DOHH2 (cell line): ENCODE results near the gene PGP.

Experiments
- H3F3A ChIP-seq: fragments of 200-600 bp; sonication (generic), shearing (Covaris generic); 2 replicates; pipeline ENCODE4 v1.6.0; 2016; ENCODE audit warnings: antibody characterized with exemption, mild to moderate bottlenecking; ENCODE audit not compliant: control insufficient read depth, insufficient read depth
- H3K27ac ChIP-seq: fragments of 200-600 bp; sonication (generic); 2 replicates; pipeline ENCODE4 v1.5.1; 2014; ENCODE audit warnings: low read depth, mild to moderate bottlenecking, low read length, moderate library complexity
- H3K27me3 ChIP-seq: fragments of 200-600 bp; sonication (generic); 2 replicates; pipeline ENCODE4 v1.6.1; 2014; ENCODE audit warnings: mild to moderate bottlenecking, low read length, mixed read lengths; ENCODE audit not compliant: control insufficient read depth
- H3K36me3 ChIP-seq: fragments of 200-600 bp; sonication (generic); 2 replicates; pipeline ENCODE4 v1.6.1; 2014; ENCODE audit warnings: mild to moderate bottlenecking, low read length, moderate library complexity, mixed read lengths; ENCODE audit not compliant: control insufficient read depth
- H3K4me1 ChIP-seq: fragments of 200-600 bp; sonication (generic); 2 replicates; pipeline ENCODE4 v1.6.1; 2014; ENCODE audit warnings: mild to moderate bottlenecking, low read length, mixed read lengths; ENCODE audit not compliant: control insufficient read depth
- H3K4me2 ChIP-seq: fragments of 200-600 bp; sonication (generic); 2 replicates; pipeline ENCODE4 v1.6.0; 2014; ENCODE audit warnings: mild to moderate bottlenecking, low read length, moderate library complexity
- H3K4me3 ChIP-seq: fragments of 200-600 bp; sonication (generic); 2 replicates; pipeline ENCODE4 v1.5.1; 2014; ENCODE audit warnings: mild to moderate bottlenecking, low read length, mixed read lengths
- H3K79me2 ChIP-seq: fragments of 200-600 bp; sonication (generic); 2 replicates; pipeline ENCODE4 v1.6.1; 2014; ENCODE audit warnings: mild to moderate bottlenecking, low read length, mixed read lengths; ENCODE audit not compliant: control insufficient read depth
- H3K9me2 ChIP-seq: fragments of 200-600 bp; sonication (generic); replicated peaks from 2 replicates; pipeline ENCODE4 v1.6.1; 2014; ENCODE audit warnings: mild to moderate bottlenecking, low read length, mixed read lengths; ENCODE audit not compliant: control insufficient read depth
- H3K9me3 ChIP-seq: fragments of 200-600 bp; sonication (generic); 2 replicates; pipeline ENCODE4 v1.6.1; 2014; ENCODE audit warnings: antibody characterized with exemption, low read length, mixed read lengths; ENCODE audit not compliant: control insufficient read depth, insufficient read depth
- H4K20me1 ChIP-seq: fragments of 200-600 bp; sonication (generic); 2 replicates; pipeline ENCODE4 v1.6.0; 2014; ENCODE audit warnings: low read depth, mild to moderate bottlenecking, antibody characterized with exemption, low read length, moderate library complexity; ENCODE audit not compliant: control insufficient read depth, insufficient read depth
- CTCF ChIP-seq: fragments of 200-600 bp; sonication (generic); IDR thresholded peaks from one replicate; pipeline ENCODE4 v1.5.1; 2014; ENCODE audit warnings: antibody characterized with exemption, mild to moderate bottlenecking, low read depth, low read length; ENCODE audit not compliant: poor library complexity, severe bottlenecking
- EZH2phosphoT487 ChIP-seq: fragments of 200-600 bp; sonication (generic); IDR thresholded peaks from 2 replicates; pipeline ENCODE4 v1.6.1; 2017; ENCODE audit warnings: borderline replicate concordance, mild to moderate bottlenecking, antibody characterized with exemption, low read length, moderate library complexity, mixed read lengths

The PGP gene

GRCh38 chr16:2208772-2209171 is 5.9 kb downstream of the PGP start:
- TF ChIP-seq EZH2phosphoT487, result no peak
- no peak for TF ChIP-seq CTCF
- H3K4me2 ChIP-seq, result no peak overlapping the region
- no peaks in the 10 kb centered on the region for H3K9me2 ChIP-seq
- no peak overlapping the region for H3K4me3 ChIP-seq
- H3K9me3 ChIP-seq, result no peaks in the 10 kb centered on the region
- H3K4me1 ChIP-seq, result peaks cover 36% of the 10 kb centered on the region
- no peak overlapping the region for H3K27ac ChIP-seq
- peaks cover 7% of the 10 kb centered on the region; the same call in 1 of the 2 replicates for H3F3A ChIP-seq
- peaks cover 64% of the 10 kb centered on the region for H3K36me3 ChIP-seq
- H4K20me1 ChIP-seq, result peaks cover 9% of the 10 kb centered on the region
- peaks cover 46% of the 10 kb centered on the region for H3K79me2 ChIP-seq
- H3K27me3 ChIP-seq, result no peaks in the 10 kb centered on the region

- Histone ChIP-seq H3K36me3 (peaks cover 62% of the 10 kb centered on the region), H3K79me2 (peaks cover 42% of the 10 kb centered on the region), H3F3A (peaks cover 7% of the 10 kb centered on the region; the same call in 1 of the 2 replicates), H4K20me1 (peaks cover 7% of the 10 kb centered on the region), H3K27ac (no peak overlapping the region), H3K9me2 (no peaks in the 10 kb centered on the region), H3K27me3 (no peaks in the 10 kb centered on the region), H3K4me2 (no peak overlapping the region), H3K4me1 (peaks cover 34% of the 10 kb centered on the region), H3K9me3 (no peaks in the 10 kb centered on the region), H3K4me3 (no peak overlapping the region)
- TF ChIP-seq CTCF (no peak), EZH2phosphoT487 (no peak)
These were observed 6.3 kb downstream of the PGP start for GRCh38 chr16:2208308-2208707.

GRCh38 chr16:2207872-2208271 is 6.8 kb downstream of the PGP start:
- Histone ChIP-seq H3K27ac (no peak overlapping the region), H3K4me1 (peaks cover 29% of the 10 kb centered on the region), H3K79me2 (peaks cover 37% of the 10 kb centered on the region), H3F3A (peaks cover 4% of the 10 kb centered on the region; the same call in 1 of the 2 replicates), H4K20me1 (peaks cover 3% of the 10 kb centered on the region), H3K27me3 (no peaks in the 10 kb centered on the region), H3K4me3 (no peak overlapping the region), H3K9me3 (no peaks in the 10 kb centered on the region), H3K4me2 (no peak overlapping the region; the same call in 1 of the 2 replicates), H3K36me3 (peaks cover 57% of the 10 kb centered on the region), H3K9me2 (no peaks in the 10 kb centered on the region)
- TF ChIP-seq CTCF, result no peak
- TF ChIP-seq EZH2phosphoT487, result no peak
